SK-N-SH (cell line): ENCODE results near the gene DPPA3.

Experiments used
- CTCF ChIP-seq: fragments of 200-600 bp; sonication (generic); IDR thresholded peaks from 2 replicates; pipeline ENCODE4 v1.6.1; 2017; ENCODE audit warnings: antibody characterized with exemption, mild to moderate bottlenecking, moderate library complexity
- EP300 ChIP-seq, 2 experiments: IDR thresholded peaks; 2 replicates each; pipeline versions ENCODE4 v1.4.0 to v1.6.1; 2012; ENCODE audit warnings: borderline replicate concordance in 1 of 2, low read depth in 1 of 2, low read length in 1 of 2
- FOSL2 ChIP-seq: IDR thresholded peaks from 2 replicates; pipeline ENCODE4 v1.4.0; 2012; ENCODE audit warnings: low read depth, mild to moderate bottlenecking, moderate library complexity, borderline replicate concordance
- NFIC ChIP-seq: IDR thresholded peaks from 2 replicates; pipeline ENCODE4 v1.4.0; 2012; ENCODE audit warnings: borderline replicate concordance
- NRF1 ChIP-seq: IDR thresholded peaks from 2 replicates; pipeline ENCODE4 v1.6.1; 2012; ENCODE audit warnings: low read depth, mild to moderate bottlenecking, low read length
- POLR2AphosphoS5 ChIP-seq: IDR thresholded peaks from 2 replicates; pipeline ENCODE4 v1.6.1; 2012; ENCODE audit warnings: low read depth, low read length
- RAD21 ChIP-seq: IDR thresholded peaks from 2 replicates; pipeline ENCODE4 v1.6.1; 2012; ENCODE audit warnings: mild to moderate bottlenecking, low read length
- USF1 ChIP-seq: IDR thresholded peaks from 2 replicates; pipeline ENCODE4 v1.4.0; 2012; ENCODE audit warnings: low read depth, borderline replicate concordance
- TF ChIP-seq, protein P1 (sequence below): fragments of 150-350 bp; IDR thresholded peaks from 2 replicates; pipeline ENCODE4 v1.6.1; 2017; ENCODE audit warnings: antibody characterized with exemption, low read length, low read depth, borderline replicate concordance
- TF ChIP-seq, protein P2 (sequence below): IDR thresholded peaks from 2 replicates; pipeline ENCODE4 v1.6.1; 2012; ENCODE audit warnings: mild to moderate bottlenecking, low read depth, low read length, moderate library complexity

DNA sequence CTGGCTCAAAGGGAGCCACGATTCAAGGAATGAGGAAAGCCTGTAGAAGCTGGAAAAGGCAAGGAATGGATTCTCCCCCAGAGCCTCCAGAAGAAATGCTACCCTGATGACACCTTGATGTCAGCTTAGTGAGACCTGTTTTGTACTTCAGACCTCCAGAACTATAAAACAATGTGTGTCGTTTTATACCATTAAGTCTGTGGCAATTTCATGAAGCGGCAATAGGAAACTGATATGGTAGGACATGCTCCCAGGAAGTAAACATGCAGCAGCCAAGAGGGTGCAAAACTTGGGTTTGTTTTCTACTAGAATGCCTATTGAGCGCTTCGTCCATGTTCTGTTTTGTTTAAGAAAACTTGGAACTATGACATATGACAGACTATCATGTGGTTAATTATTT, 43.1 kb upstream of the DPPA3 start:
- TF ChIP-seq, protein P1, sequence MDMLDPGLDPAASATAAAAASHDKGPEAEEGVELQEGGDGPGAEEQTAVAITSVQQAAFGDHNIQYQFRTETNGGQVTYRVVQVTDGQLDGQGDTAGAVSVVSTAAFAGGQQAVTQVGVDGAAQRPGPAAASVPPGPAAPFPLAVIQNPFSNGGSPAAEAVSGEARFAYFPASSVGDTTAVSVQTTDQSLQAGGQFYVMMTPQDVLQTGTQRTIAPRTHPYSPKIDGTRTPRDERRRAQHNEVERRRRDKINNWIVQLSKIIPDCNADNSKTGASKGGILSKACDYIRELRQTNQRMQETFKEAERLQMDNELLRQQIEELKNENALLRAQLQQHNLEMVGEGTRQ, result no peak
- TF ChIP-seq NFIC, result no peak
- TF ChIP-seq EP300 (IDR thresholded peaks at IDR 0.05; ENCODE audit: borderline replicate concordance in 1 of 2, low read depth in 1 of 2, low read length in 1 of 2), result no peak
- no peak for TF ChIP-seq CTCF
- TF ChIP-seq RAD21, result no peak
- no peak for TF ChIP-seq USF1
- TF ChIP-seq POLR2AphosphoS5, result no peak
- TF ChIP-seq NRF1, result no peak
- TF ChIP-seq, protein P2, sequence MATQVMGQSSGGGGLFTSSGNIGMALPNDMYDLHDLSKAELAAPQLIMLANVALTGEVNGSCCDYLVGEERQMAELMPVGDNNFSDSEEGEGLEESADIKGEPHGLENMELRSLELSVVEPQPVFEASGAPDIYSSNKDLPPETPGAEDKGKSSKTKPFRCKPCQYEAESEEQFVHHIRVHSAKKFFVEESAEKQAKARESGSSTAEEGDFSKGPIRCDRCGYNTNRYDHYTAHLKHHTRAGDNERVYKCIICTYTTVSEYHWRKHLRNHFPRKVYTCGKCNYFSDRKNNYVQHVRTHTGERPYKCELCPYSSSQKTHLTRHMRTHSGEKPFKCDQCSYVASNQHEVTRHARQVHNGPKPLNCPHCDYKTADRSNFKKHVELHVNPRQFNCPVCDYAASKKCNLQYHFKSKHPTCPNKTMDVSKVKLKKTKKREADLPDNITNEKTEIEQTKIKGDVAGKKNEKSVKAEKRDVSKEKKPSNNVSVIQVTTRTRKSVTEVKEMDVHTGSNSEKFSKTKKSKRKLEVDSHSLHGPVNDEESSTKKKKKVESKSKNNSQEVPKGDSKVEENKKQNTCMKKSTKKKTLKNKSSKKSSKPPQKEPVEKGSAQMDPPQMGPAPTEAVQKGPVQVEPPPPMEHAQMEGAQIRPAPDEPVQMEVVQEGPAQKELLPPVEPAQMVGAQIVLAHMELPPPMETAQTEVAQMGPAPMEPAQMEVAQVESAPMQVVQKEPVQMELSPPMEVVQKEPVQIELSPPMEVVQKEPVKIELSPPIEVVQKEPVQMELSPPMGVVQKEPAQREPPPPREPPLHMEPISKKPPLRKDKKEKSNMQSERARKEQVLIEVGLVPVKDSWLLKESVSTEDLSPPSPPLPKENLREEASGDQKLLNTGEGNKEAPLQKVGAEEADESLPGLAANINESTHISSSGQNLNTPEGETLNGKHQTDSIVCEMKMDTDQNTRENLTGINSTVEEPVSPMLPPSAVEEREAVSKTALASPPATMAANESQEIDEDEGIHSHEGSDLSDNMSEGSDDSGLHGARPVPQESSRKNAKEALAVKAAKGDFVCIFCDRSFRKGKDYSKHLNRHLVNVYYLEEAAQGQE, result no peak
- TF ChIP-seq FOSL2, result no peak
